NCI-H187 treated with DMSO at 0.1 percent for 48 hours (cell line): ENCODE measurements around the gene TCEAL5.
"Not testable (repeated sequence)": the region's sequence is repeated elsewhere in the genome, so short reads cannot be mapped to it uniquely, and the experiment has no call there.

ENCODE experiments used
- DNase-seq: peaks from one replicate; lab custom pipeline; 2025; lab: John Stamatoyannopoulos, UW

TCEAL5 gene

DNA sequence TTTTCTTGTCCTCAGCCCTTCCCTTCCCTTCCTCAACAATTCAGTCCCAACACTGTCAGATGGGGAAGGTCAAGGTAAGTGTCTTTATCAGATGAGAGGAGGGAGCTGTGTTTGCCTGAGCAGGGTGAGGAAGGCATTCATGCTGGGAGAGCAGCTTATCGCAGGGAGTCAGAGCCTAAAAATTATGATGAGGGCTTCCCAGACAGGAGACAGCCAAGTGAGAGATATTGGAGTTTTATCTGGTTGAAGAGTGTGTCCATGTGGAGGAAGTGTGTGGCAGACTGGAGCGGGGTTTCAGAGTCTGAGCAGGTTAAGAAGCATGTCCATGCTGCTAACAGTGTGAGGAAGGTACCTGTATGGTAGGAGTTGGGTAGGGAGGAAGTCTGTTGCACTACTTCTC lies 43.3 kb downstream of the TCEAL5 start:
- no peak for DNase-seq

DNA sequence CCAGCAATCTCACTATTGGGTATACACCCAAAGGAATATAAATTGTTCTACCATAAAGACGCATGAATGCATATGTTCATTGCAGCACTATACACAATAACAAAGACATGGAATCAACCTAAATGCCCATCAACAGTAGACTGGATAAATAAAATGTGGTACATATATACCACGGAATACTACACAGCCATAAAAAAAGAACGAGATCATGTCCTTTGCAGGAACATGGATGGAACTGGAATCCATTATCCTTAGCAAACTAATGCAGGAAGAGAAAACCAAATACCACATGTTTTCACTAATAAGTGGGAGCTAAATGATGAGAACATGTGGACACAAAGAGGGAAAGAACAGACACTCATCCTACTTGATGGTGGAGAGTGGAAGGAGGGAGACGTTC lies 50.6 kb downstream of the TCEAL5 start:
- not testable (repeated sequence) for DNase-seq
